D721Med (cell line): ENCODE results near the gene SLC25A51.
"Not testable (repeated sequence)": the region's sequence is repeated elsewhere in the genome, so short reads cannot be mapped to it uniquely, and the experiment has no call there.

Source experiments
- DNase-seq: peaks from one replicate; pipeline ENCODE4 v3.0.0; 2011; ENCODE audit warnings: low spot score; ENCODE audit not compliant: insufficient read length
- FAIRE-seq: peaks from 2 replicates; lab custom pipeline; 2011; peaks lifted over from hg19 to GRCh38; lab: Jason Lieb, UNC
- TF ChIP-seq, protein P1 (sequence below): IDR thresholded peaks from 2 replicates; pipeline ENCODE4 v1.5.1; 2012; ENCODE audit warnings: mild to moderate bottlenecking, control low read depth; ENCODE audit not compliant: insufficient read depth; ENCODE audit errors: missing control alignments

Gene SLC25A51

DNA sequence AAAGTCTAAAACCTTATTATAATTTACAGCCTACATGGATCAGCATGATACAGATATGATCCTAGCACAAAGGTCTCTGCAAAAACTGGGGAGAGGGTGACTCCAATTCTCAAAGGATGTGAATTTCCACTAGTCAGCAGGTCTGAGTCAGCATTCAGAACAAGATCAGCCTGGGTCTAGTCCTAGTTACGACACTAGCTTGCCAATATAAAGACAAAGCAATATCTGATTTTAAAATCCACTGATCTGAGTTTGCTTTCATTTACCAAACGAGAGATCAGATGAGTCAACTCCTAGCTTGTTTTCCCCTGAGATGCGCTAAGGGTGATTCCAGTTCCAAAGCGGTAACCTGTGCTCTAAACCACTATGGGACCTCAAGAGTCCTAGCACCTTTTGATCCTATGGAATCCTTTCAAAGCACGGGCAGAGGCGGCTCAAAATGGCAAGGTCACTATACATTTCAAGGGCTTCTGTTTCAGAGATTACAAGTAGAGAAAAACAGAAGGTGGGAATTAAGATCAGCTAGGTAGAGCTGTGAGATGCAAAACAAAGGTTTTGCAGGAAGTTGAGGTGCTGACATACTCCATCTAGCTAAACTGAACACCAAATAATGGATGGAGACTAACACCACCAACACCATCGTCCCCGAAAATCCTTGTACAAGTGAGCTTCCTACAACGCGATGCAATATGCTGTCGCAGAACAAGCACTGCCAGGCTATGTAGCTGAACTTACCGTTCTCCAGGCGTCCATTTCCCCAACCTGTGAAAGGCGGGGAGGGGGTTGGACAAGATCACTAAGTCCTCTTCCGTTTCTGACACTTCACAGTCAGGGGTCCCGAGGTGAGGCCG is 906 bp downstream of the SLC25A51 start:
- DNase-seq (no peak), FAIRE-seq (no peak)
- TF ChIP-seq, protein P1, sequence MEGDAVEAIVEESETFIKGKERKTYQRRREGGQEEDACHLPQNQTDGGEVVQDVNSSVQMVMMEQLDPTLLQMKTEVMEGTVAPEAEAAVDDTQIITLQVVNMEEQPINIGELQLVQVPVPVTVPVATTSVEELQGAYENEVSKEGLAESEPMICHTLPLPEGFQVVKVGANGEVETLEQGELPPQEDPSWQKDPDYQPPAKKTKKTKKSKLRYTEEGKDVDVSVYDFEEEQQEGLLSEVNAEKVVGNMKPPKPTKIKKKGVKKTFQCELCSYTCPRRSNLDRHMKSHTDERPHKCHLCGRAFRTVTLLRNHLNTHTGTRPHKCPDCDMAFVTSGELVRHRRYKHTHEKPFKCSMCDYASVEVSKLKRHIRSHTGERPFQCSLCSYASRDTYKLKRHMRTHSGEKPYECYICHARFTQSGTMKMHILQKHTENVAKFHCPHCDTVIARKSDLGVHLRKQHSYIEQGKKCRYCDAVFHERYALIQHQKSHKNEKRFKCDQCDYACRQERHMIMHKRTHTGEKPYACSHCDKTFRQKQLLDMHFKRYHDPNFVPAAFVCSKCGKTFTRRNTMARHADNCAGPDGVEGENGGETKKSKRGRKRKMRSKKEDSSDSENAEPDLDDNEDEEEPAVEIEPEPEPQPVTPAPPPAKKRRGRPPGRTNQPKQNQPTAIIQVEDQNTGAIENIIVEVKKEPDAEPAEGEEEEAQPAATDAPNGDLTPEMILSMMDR, result no peak

DNA sequence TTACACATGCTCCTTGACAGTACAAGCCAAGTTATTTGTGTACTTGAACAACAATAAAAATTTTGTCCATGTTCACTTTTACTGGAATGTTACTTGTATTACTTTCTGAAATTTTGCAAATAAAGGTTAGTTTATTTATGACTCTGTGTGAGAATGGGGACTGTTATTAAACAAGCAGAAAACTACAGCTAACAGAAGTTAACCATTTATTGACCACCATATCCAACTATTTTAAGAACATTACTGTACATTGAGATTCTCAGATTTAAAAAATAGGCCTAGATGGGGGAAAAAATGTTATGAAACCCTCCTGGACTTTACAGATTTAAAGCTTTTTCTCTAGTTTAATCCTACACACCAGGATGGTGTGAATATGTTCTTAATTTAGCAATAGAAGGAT is 1.8 kb downstream of the SLC25A51 start:
- no peak for FAIRE-seq
- DNase-seq, result no peak
- TF ChIP-seq, protein P1, result no peak

DNA sequence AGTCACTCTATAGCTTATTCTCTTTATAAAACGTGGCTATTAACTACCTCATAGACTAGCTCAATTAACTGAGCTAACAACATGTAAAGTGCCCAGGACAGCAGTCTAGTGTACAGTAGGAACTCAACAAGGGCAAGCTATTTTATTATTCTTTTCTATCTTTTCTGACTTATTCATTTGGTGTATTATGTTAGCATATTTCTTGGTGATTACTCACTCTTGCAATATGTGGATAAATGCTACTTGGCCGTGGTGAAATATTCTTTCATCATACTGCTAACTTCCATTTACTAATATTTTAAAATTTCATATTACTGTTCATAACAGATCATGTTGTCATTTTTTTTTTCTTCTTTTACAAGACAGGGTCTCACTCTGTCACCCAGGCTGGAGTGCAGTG is 4.9 kb downstream of the SLC25A51 start:
- DNase-seq (no peak), FAIRE-seq (no peak)
- TF ChIP-seq, protein P1, result no peak

DNA sequence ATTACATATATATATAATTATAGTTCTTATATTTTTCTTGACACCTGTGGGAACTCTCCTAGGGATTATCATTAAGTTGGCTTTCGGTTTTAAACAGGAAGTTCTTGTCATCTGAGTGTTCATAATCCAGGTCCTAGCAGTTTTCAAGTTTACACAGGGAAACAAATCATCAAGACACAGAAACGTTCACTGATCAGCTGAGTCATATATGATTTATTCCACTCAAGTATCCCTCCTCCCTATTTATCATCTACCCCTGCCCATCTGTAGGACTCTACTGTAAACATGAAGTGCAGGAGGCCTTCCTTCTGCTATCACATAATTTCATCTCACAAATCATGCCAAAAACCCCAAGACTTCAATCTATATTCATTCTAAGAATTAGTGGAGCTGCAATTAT is 6.3 kb downstream of the SLC25A51 start:
- TF ChIP-seq, protein P1, result no peak
- no peak for DNase-seq
- FAIRE-seq, result no peak

DNA sequence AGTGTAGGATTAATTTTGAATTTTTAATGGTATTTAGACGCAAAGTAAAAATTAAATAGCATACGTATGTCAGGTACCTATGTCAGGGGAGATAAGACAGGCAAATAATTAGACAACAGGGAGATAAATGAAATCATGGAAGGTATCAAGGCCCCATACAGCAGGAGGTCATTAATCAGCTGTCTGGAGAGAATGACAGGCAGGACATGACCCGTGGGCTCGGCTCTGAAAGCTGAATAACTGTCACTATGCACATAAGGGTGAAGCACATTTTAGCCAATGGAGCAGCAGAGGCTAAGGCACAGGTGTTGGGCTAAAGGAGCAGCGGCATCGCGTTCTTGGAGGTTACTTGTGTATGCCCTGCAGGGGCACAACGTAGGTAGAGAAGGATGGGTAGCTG is 11.9 kb downstream of the SLC25A51 start:
- TF ChIP-seq, protein P1, result no peak
- FAIRE-seq, result no peak
- no peak for DNase-seq

DNA sequence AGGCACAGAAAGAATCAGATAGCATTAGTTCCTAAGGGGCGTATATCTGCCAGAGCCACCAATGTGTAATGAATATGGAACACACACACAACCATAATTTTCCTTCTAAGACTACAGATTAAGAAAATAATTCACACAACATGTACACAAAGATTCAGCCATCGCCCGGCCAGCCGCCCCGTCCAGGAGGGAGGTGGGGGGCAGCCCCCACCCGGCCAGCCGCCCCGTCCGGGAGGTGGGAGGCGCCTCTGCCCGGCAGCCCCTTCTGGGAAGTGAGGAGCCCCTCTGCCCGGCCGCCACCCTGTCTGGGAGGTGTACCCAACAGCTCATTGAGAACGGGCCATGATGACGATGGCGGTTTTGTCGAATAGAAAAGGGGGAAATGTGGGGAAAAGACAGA is 12.9 kb downstream of the SLC25A51 start:
- FAIRE-seq, DNase-seq: not testable (repeated sequence)

DNA sequence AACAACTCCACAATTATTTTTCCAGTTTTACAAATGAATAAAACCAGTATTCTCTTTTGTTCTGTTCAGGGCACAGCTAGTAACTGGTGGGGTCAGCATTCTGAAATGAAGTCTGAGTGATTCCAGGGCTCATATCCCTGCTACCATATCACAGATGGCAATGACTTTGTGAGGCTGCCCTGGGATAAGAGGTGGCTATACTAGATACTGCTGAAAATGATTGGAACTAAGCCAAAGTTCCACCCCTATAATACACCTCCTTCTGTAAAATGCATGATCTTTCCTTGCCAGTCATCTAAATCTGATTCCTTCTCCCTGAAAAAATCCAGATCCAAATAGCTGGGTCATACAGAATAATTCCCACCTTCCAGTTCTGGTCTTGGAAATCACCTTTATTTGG is 14.4 kb downstream of the SLC25A51 start:
- DNase-seq (no peak), FAIRE-seq (no peak)
- TF ChIP-seq, protein P1, result no peak

DNA sequence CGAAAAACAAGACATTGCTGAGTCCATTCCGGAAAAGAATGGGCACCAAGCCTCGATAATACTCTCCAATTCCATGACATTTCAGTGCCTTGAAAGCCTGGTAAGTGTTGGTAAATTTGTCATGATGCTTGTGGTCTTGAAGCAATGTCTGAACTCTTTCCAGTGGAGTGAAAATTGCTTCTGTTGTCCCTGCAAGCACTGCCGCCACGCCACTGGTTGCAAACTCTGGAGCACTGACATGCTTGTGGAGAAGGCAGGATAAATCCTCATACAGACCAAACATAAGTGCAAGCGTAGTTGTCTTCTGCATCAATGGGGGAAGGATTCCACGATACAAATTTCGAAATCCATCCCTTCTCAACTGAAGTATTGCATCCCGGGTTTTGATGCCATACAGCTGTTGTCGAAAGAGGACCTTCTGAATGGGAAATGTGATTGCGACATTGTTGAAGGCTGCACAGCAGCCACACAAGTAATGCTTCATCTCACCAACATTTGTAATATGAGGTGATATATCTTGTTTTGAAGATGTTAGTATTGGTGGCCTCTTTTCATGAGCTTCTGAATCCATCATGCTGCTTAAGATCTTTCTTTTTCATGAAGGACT is 15.8 kb downstream of the SLC25A51 start:
- not testable (repeated sequence) for DNase-seq, FAIRE-seq
